Activated naive CD4-positive, alpha-beta T cell treated with anti-CD3 and anti-CD28 coated beads, Interleukin-2, amount 50 U/mL, for 24 hours (primary cell): ENCODE data around the gene RASSF10.

Experiments
- H3K27ac Mint-ChIP-seq: one replicate; pipeline ENCODE4 v1.8.0; 2021; ENCODE audit warnings: mild to moderate bottlenecking, mixed read lengths
- H3K27me3 Mint-ChIP-seq: one replicate; pipeline ENCODE4 v1.8.0; 2021; ENCODE audit warnings: mixed read lengths
- H3K36me3 Mint-ChIP-seq: one replicate; pipeline ENCODE4 v1.8.0; 2021; ENCODE audit warnings: mixed read lengths
- H3K4me1 Mint-ChIP-seq: one replicate; pipeline ENCODE4 v1.8.0; 2021; ENCODE audit warnings: mixed read lengths
- H3K4me3 Mint-ChIP-seq: one replicate; pipeline ENCODE4 v1.8.0; 2021; ENCODE audit warnings: mild to moderate bottlenecking, mixed read lengths
- H3K9me3 Mint-ChIP-seq: one replicate; pipeline ENCODE4 v1.8.0; 2021; ENCODE audit warnings: mixed read lengths

Gene RASSF10

DNA sequence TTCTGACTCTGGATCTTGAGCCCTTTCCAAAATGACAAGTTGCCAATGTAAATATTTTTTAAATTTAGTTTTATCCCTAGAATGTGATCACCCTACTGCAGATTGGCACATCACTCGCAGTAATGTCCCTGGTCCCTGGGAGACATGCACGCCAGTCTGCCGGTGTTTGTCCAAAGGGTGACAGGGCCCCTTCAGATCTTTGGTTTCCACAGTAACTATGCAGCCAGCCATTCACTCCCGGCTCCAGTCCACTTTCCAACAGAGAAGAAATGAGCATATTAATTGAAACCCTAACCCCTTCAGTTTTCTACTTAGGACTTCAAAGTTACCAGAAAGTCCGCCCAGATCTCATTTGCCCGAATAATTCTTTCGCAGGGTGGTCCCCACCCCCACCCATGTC lies 25.8 kb upstream of the RASSF10 start:
- Mint-ChIP-seq H3K9me3 (no peaks in the 10 kb centered on the region), H3K27ac (no peak overlapping the region), H3K36me3 (no peaks in the 10 kb centered on the region), H3K27me3 (peaks cover 21% of the 10 kb centered on the region), H3K4me1 (no peaks in the 10 kb centered on the region), H3K4me3 (no peak overlapping the region)

DNA sequence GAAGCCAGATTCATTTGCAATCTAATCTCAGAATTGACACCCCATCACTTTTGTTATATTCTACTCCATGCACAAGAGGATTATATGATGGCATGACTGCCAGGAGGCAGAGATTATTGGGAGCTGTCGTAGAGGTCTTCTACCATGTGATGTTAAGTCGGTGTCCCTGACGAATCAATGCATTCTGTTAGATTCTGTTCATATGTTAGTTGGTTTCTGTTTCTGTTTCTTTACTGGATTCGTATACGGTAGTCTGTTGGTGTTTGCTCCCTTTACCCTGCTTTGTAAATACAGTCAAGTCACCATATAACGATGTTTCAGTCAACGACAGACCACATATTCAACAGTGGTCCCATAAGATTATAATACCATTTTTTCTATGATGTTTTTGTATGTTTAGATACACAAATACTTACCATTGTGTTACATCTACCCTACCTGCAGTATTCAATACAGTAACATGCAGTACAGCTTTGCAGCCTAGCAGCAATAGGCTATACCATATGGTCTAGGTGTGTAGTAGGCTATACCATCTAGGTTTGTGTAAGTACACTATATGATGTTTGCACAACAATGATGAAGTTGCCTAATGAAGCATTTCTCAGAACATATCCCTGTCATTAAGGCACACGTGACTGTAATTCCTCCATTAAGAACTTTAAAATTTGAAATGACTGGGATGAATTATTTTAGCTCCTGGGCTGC lies 22.8 kb upstream of the RASSF10 start:
- no peak overlapping the region for H3K4me3 Mint-ChIP-seq
- H3K27me3 Mint-ChIP-seq, result peaks cover 18% of the 10 kb centered on the region
- H3K36me3 Mint-ChIP-seq, result no peaks in the 10 kb centered on the region
- no peak overlapping the region for H3K27ac Mint-ChIP-seq
- no peaks in the 10 kb centered on the region for H3K4me1 Mint-ChIP-seq
- no peaks in the 10 kb centered on the region for H3K9me3 Mint-ChIP-seq

DNA sequence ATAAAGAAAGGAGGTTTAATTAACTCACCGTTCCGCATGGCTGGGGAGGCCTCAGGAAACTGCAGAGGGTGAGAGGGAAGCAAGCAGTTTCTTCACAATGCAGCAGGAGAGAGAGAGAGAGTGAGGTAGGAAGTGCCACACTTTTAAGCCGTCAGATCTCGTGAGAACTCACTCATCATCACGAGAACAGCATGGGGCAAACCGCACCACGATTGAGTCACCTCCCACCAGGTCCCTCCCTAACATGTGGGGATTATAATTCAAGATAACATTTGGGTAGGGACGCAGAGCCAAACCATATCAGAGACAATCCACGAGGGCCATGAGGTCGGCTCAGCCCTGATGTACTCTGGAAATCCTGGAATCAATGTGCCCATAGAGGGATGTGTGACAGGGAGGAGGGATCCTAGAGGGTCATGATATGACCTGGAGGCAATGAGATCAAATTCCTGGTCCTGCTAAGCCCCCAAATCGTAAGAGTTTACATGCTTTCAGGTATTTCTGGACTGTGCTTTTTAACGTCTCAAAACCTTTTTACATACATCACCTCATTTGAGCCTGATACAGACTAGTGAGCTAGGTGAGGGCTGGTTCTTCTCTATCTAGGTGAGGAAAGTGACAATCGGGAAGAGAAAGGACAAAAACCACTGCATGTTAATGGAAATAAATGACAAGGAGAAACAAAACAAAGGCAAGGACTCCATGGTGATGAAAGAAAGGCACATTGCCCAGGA lies 19.5 kb upstream of the RASSF10 start:
- Mint-ChIP-seq H3K4me3 (no peak overlapping the region), H3K36me3 (no peaks in the 10 kb centered on the region), H3K27ac (no peak overlapping the region), H3K9me3 (no peaks in the 10 kb centered on the region), H3K27me3 (peaks cover 12% of the 10 kb centered on the region), H3K4me1 (no peaks in the 10 kb centered on the region)

DNA sequence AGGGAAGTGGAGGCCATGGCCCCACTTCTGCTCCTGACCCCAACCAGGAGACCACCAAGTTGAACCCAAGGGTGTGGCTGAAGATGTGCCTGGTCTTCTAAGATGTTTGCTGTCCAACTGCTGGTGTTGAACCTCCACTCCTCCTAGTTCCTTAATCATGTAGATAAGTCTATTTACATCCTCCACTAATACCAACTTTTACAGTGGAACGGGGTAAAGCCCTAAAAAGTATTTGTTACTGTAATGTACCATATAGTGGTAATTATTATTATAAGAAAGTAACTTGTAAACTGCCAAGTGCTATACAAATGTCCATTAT lies 19.0 kb upstream of the RASSF10 start:
- H3K9me3 Mint-ChIP-seq, result no peaks in the 10 kb centered on the region
- H3K4me1 Mint-ChIP-seq, result no peaks in the 10 kb centered on the region
- H3K27ac Mint-ChIP-seq, result no peak overlapping the region
- no peaks in the 10 kb centered on the region for H3K36me3 Mint-ChIP-seq
- no peak overlapping the region for H3K4me3 Mint-ChIP-seq
- H3K27me3 Mint-ChIP-seq, result peaks cover 12% of the 10 kb centered on the region

DNA sequence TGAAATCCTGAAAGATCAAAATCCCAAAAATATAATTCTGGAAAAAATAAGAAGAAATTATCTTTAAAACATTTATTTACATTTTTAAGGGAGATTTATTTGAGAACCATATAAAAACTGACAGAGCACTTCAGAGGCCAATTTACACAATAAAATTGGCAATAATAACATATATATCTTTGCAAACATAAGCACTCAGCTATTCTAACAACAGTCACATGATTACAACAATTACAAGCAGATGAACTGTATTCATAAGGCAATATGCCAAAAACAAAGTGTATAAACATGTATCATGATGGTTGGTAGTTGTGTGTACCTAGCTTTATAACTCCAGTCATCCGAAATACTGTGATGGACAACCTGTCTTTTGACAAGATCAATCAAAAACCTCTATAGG lies 17.7 kb upstream of the RASSF10 start:
- no peaks in the 10 kb centered on the region for H3K4me1 Mint-ChIP-seq
- no peak overlapping the region for H3K27ac Mint-ChIP-seq
- H3K9me3 Mint-ChIP-seq, result no peaks in the 10 kb centered on the region
- H3K36me3 Mint-ChIP-seq, result no peaks in the 10 kb centered on the region
- H3K4me3 Mint-ChIP-seq, result no peak overlapping the region
- peaks cover 2% of the 10 kb centered on the region for H3K27me3 Mint-ChIP-seq

DNA sequence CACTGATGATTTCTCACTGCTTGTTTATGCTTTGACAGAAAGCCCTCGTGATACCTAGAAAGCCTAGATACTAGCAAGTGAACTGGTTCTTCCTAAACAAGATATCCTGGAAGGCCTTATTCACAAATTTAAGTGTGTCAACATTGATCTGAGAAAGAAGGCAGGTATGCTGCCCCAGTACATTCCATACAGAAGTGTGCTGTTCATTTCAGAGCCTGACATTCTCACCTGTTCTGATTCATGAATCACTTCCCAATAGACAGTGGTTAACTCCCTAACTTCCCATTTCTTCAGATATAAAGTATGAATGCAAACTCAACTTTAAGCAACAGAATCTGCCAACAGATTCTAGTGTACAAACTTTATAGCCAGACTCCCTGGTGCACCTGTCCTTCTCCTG lies 15.5 kb upstream of the RASSF10 start:
- Mint-ChIP-seq H3K4me1 (no peaks in the 10 kb centered on the region), H3K9me3 (no peaks in the 10 kb centered on the region), H3K4me3 (no peak overlapping the region), H3K27me3 (peaks cover 4% of the 10 kb centered on the region), H3K36me3 (no peaks in the 10 kb centered on the region), H3K27ac (no peak overlapping the region)

DNA sequence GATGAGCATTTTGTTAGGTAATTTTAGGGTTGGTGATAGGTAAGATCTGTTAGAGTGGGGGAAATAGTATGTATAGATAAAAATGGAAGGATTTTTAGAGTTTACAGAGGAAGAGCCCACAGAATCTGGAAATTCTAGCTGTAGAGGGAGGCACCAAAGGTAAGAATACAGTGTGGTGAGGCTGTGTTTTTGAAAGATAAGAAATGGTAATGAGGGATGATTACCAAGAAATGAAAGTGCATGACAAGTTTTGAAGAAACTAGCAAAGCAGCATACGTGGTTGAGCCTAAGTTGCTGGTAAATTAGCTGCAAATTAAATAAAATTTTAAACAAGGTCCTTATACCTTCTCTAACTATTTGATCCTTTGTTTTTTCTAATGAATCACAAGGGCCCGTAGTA lies 14.6 kb upstream of the RASSF10 start:
- no peaks in the 10 kb centered on the region for H3K36me3 Mint-ChIP-seq
- no peak overlapping the region for H3K4me3 Mint-ChIP-seq
- no peaks in the 10 kb centered on the region for H3K9me3 Mint-ChIP-seq
- H3K27me3 Mint-ChIP-seq, result peaks cover 7% of the 10 kb centered on the region
- no peak overlapping the region for H3K27ac Mint-ChIP-seq
- H3K4me1 Mint-ChIP-seq, result no peaks in the 10 kb centered on the region

DNA sequence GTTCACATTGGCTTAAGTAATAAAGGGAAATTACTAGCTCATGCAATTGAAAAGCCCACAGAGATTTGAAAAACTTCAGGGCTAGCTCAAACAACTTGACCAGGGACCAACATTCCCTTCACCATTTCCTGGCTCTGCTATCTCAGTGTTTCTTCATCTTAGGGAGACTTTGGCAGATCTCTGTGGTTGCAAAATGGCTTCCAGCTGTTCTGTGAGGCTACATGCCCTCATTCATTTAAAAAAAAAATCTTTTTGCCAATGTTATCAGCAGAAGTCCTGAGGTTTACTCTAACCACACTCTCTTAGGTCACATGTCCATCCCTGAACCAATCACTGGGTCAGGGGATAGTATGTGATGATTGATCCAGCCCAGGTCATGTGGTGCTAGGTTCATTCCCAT lies 13.9 kb upstream of the RASSF10 start:
- H3K36me3 Mint-ChIP-seq, result no peaks in the 10 kb centered on the region
- no peaks in the 10 kb centered on the region for H3K4me1 Mint-ChIP-seq
- H3K9me3 Mint-ChIP-seq, result no peaks in the 10 kb centered on the region
- no peak overlapping the region for H3K27ac Mint-ChIP-seq
- H3K27me3 Mint-ChIP-seq, result peaks cover 10% of the 10 kb centered on the region
- no peak overlapping the region for H3K4me3 Mint-ChIP-seq

DNA sequence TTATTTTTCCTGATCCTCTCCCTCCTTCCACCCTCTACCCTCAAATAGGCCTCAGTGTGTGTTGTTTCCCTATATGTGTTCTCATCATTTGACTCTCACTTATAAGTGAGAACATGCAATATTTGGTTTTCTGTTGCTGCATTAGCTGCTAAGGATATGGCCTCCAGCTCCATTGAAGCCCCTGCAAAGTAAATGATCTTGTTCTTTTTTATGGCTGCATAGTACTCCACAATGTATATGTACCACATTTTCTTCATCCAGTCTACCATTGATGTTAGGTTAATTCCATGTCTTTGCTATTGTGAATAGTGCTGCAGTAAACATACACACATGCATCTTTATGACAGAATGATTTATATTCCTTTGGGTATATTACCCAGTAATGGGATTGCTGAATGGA lies 13.3 kb upstream of the RASSF10 start:
- H3K36me3 Mint-ChIP-seq, result no peaks in the 10 kb centered on the region
- no peak overlapping the region for H3K4me3 Mint-ChIP-seq
- H3K27ac Mint-ChIP-seq, result no peak overlapping the region
- peaks cover 11% of the 10 kb centered on the region for H3K27me3 Mint-ChIP-seq
- no peaks in the 10 kb centered on the region for H3K9me3 Mint-ChIP-seq
- H3K4me1 Mint-ChIP-seq, result no peaks in the 10 kb centered on the region

DNA sequence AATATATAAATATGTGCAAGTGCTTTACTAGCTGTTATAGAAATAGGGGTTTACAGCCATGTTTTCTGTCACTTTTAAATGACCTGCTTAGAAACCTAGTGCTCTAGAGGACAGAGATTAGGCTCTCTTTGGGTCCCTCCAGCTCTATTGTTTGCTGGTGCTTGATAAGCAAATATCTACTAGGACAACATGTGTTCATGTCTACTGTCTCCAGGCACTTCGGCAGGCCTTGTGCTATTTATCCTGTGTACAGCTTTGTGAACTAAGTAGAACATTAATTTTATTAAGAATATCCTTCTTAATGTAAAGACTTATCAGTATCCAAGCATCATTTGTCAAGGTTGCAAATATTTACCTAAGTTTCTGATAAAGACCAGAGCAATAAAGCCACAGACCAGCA lies 11.9 kb upstream of the RASSF10 start:
- H3K36me3 Mint-ChIP-seq, result no peaks in the 10 kb centered on the region
- no peak overlapping the region for H3K27ac Mint-ChIP-seq
- no peaks in the 10 kb centered on the region for H3K4me1 Mint-ChIP-seq
- no peaks in the 10 kb centered on the region for H3K9me3 Mint-ChIP-seq
- peaks cover 16% of the 10 kb centered on the region for H3K27me3 Mint-ChIP-seq
- H3K4me3 Mint-ChIP-seq, result no peak overlapping the region

DNA sequence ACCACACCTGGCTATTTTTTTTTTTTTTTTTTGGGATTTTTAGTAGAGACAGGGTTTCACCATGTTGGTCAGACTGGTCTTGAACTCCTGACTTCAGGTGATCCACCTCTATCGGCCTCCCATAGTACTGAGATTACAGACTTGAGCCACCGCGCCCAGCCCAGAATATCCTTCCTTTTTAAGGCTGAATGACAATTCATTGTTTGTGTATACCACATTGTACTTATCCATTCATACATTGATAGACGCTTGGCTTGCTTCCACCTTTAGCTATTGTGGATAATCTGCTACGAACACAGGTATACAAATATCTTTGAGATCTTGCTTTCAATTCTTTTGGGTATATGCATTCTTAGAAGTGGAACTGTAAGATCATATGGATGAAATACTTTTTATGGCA lies 10.8 kb upstream of the RASSF10 start:
- Mint-ChIP-seq H3K27ac (no peak overlapping the region), H3K9me3 (no peaks in the 10 kb centered on the region), H3K36me3 (no peaks in the 10 kb centered on the region), H3K4me3 (no peak overlapping the region), H3K4me1 (no peaks in the 10 kb centered on the region), H3K27me3 (peaks cover 21% of the 10 kb centered on the region)

DNA sequence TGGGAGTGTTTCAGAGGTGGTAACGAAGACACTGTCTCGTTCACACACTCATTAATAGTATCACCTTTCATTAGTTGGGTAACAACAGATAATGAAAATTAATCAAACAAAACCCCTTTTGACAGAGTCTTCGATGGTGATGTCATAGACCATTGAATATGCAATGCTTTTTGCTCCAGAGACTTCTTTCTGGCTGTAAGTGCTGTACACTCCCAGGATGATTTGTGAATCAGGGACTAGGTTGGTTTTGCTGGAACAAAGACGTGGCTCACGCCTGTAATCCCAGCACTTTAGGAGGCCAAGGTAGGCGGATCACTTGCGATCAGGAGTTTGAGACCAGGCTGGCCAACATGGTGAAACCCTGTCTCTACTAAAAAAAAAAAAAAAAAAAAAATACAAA lies 9.5 kb upstream of the RASSF10 start:
- no peak overlapping the region for H3K27ac Mint-ChIP-seq
- H3K4me1 Mint-ChIP-seq, result no peaks in the 10 kb centered on the region
- H3K9me3 Mint-ChIP-seq, result no peaks in the 10 kb centered on the region
- H3K27me3 Mint-ChIP-seq, result peaks cover 28% of the 10 kb centered on the region
- H3K36me3 Mint-ChIP-seq, result no peaks in the 10 kb centered on the region
- no peak overlapping the region for H3K4me3 Mint-ChIP-seq

DNA sequence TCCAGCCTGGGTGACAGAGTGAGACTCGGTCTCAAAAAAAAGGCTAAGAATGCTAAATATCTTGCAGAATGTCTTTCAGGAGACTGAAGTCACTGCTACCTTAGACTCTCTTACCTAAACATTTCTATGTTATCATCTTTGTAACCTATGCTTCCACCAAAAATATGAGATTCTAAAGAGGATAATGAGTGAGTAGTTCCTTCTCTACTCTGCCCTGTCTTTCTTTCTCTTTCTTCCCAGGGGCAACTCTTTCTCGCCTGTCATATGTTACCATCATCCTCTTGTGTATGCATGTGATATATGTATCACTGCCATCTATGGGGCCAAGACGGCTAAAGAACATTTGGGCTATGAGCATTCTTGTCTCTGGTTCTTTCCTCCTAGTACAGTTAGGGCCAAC lies 9.0 kb upstream of the RASSF10 start:
- peaks cover 28% of the 10 kb centered on the region for H3K27me3 Mint-ChIP-seq
- H3K9me3 Mint-ChIP-seq, result no peaks in the 10 kb centered on the region
- no peak overlapping the region for H3K4me3 Mint-ChIP-seq
- no peaks in the 10 kb centered on the region for H3K36me3 Mint-ChIP-seq
- H3K4me1 Mint-ChIP-seq, result no peaks in the 10 kb centered on the region
- H3K27ac Mint-ChIP-seq, result no peak overlapping the region

DNA sequence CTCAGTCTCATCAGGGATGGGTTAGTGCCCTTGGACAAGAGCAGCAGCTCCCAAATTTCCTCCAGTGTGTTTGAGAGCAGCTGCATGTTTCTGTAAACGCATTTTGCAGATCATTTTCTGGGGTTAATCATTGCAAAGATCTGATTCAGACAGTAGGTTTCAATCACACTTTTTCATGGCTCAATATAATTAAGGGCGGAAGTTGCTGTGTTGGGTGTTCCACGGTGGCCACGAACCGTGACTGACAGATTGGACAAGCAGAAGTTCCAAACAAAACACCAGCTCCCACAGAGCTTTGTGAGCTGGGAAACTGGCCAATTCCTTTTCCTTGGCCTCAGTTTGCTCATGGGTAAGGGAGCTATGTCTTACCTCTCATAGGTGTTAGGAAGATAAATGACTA lies 8.4 kb upstream of the RASSF10 start:
- Mint-ChIP-seq H3K4me3 (no peak overlapping the region), H3K36me3 (no peaks in the 10 kb centered on the region), H3K27me3 (peaks cover 31% of the 10 kb centered on the region), H3K4me1 (no peaks in the 10 kb centered on the region), H3K9me3 (no peaks in the 10 kb centered on the region), H3K27ac (no peak overlapping the region)

DNA sequence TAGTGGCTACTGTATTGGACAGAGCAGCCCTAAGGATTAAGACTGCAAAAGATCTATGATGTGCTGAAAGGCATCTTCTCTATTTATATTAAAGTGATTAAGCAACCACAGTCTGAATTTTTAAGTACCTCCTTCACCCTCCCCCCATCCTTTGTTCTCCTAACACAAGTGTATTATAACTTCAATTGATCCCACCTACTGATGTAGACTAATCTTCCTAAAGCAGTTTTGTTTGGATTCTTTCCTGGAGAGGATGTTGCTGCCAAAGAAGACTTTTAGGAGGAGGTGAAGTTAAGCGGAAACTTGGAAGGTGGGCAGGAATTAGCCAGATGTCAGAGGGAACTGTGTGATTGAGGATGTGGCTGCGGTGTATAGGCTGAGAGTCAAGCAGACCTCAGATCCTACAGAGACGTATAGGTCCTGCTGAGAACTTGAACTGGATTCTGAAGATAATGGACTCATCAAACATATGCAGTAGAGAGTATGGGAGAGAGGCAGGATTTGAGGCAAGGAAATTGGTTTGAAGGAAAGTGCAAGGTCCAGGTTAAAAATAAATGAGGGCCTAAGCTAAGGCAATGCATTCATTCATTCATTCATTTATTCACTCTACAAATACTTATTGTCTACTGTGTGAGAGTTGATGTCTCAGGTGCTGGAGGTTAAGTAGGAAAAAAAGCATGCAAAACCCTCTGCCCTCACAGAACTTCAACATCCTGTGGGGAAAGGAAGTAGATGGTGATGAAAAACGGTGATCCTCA lies 5.2 kb upstream of the RASSF10 start:
- Mint-ChIP-seq H3K4me1 (no peaks in the 10 kb centered on the region), H3K4me3 (no peak overlapping the region), H3K27me3 (peaks cover 44% of the 10 kb centered on the region), H3K9me3 (no peaks in the 10 kb centered on the region), H3K36me3 (no peaks in the 10 kb centered on the region), H3K27ac (no peak overlapping the region)
